HL-60 (cell line): ENCODE results near the gene IL4.

Experiments used
- DNase-seq, 2 experiments: peaks; one replicate each; pipeline ENCODE4 v3.0.0-alpha.2; 2010 to 2020; ENCODE audit warnings: low read depth in 1 of 2, low spot score in 1 of 2
- H3K27ac ChIP-seq: fragments of 250-450 bp; sonication (Bioruptor Pico); replicated peaks from 2 replicates; pipeline ENCODE4 v1.5.1; 2020; ENCODE audit warnings: mild to moderate bottlenecking, moderate library complexity
- H3K27me3 ChIP-seq: fragments of 250-450 bp; sonication (Bioruptor Pico); 2 replicates; pipeline ENCODE4 v1.5.1; 2021; ENCODE audit warnings: mild to moderate bottlenecking, moderate library complexity; ENCODE audit not compliant: insufficient read depth, poor library complexity, severe bottlenecking
- H3K4me3 ChIP-seq: replicated peaks from 2 replicates; pipeline ENCODE4 v1.5.1; 2011; ENCODE audit warnings: mild to moderate bottlenecking, control low read depth, low read length; ENCODE audit not compliant: insufficient read depth
- CTCF ChIP-seq: IDR thresholded peaks from one replicate; pipeline ENCODE4 v1.5.1; 2011; ENCODE audit warnings: low read length, control low read depth, inconsistent platforms; ENCODE audit not compliant: insufficient read depth
- GABPA ChIP-seq: IDR thresholded peaks from 2 replicates; pipeline ENCODE4 v1.6.1; 2012; ENCODE audit warnings: low read depth
- POLR2AphosphoS5 ChIP-seq: IDR thresholded peaks from 2 replicates; pipeline ENCODE4 v1.6.1; 2012; ENCODE audit warnings: low read depth
- SPI1 ChIP-seq: IDR thresholded peaks from 2 replicates; pipeline ENCODE4 v1.6.1; 2012; ENCODE audit warnings: low read depth, mild to moderate bottlenecking, borderline replicate concordance
- TF ChIP-seq, protein P1 (sequence below): IDR thresholded peaks from 2 replicates; pipeline ENCODE4 v1.6.1; 2012; ENCODE audit warnings: low read depth; ENCODE audit not compliant: insufficient replicate concordance

IL4 gene

GRCh38 chr5:132662004-132662401, 11.8 kb upstream of the IL4 start:
- Histone ChIP-seq H3K4me3 (no peak overlapping the region), H3K27ac (no peak overlapping the region), H3K27me3 (no peaks in the 10 kb centered on the region)
- TF ChIP-seq POLR2AphosphoS5 (no peak), CTCF (no peak), GABPA (no peak), SPI1 (no peak)
- TF ChIP-seq, protein P1, sequence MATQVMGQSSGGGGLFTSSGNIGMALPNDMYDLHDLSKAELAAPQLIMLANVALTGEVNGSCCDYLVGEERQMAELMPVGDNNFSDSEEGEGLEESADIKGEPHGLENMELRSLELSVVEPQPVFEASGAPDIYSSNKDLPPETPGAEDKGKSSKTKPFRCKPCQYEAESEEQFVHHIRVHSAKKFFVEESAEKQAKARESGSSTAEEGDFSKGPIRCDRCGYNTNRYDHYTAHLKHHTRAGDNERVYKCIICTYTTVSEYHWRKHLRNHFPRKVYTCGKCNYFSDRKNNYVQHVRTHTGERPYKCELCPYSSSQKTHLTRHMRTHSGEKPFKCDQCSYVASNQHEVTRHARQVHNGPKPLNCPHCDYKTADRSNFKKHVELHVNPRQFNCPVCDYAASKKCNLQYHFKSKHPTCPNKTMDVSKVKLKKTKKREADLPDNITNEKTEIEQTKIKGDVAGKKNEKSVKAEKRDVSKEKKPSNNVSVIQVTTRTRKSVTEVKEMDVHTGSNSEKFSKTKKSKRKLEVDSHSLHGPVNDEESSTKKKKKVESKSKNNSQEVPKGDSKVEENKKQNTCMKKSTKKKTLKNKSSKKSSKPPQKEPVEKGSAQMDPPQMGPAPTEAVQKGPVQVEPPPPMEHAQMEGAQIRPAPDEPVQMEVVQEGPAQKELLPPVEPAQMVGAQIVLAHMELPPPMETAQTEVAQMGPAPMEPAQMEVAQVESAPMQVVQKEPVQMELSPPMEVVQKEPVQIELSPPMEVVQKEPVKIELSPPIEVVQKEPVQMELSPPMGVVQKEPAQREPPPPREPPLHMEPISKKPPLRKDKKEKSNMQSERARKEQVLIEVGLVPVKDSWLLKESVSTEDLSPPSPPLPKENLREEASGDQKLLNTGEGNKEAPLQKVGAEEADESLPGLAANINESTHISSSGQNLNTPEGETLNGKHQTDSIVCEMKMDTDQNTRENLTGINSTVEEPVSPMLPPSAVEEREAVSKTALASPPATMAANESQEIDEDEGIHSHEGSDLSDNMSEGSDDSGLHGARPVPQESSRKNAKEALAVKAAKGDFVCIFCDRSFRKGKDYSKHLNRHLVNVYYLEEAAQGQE = no peak
- no peak for DNase-seq

- Histone ChIP-seq H3K4me3 (no peak overlapping the region), H3K27ac (no peak overlapping the region), H3K27me3 (no peaks in the 10 kb centered on the region)
- DNase-seq = peak in 1 of 2 experiments; percentile 14
- TF ChIP-seq POLR2AphosphoS5 (no peak), SPI1 (no peak), CTCF (no peak), GABPA (no peak)
- TF ChIP-seq, protein P1 = no peak
Measured at GRCh38 chr5:132662925-132663770, 10.6 kb upstream of the IL4 start.

- H3K4me3 ChIP-seq = no peak overlapping the region
- H3K27me3 ChIP-seq = no peaks in the 10 kb centered on the region
- no peak for DNase-seq
- TF ChIP-seq GABPA = no peak
- TF ChIP-seq, protein P1 = no peak
- TF ChIP-seq SPI1 = no peak
- TF ChIP-seq CTCF = no peak
- no peak for TF ChIP-seq POLR2AphosphoS5
- no peak overlapping the region for H3K27ac ChIP-seq
Measured at GRCh38 chr5:132663771-132664695, 9.8 kb upstream of the IL4 start.
